A673 (cell line): ENCODE data around the gene DNAH14.

ENCODE experiments used
- EZH2 ChIP-seq: fragments of 200-600 bp; sonication (generic); IDR thresholded peaks from 2 replicates; pipeline ENCODE4 v1.6.1; 2017; ENCODE audit warnings: borderline replicate concordance, low read depth, mild to moderate bottlenecking, mixed read lengths, antibody characterized with exemption, low read length; ENCODE audit not compliant: poor library complexity, severe bottlenecking
- TF ChIP-seq, protein P1 (sequence below): fragments of 300-800, 200-600 bp; sonication (generic); conservative IDR thresholded peaks from 2 replicates; pipeline ENCODE4 v1.5.1; 2017; ENCODE audit warnings: low read depth, mild to moderate bottlenecking, antibody characterized with exemption, low read length, moderate library complexity, mixed read lengths

DNA sequence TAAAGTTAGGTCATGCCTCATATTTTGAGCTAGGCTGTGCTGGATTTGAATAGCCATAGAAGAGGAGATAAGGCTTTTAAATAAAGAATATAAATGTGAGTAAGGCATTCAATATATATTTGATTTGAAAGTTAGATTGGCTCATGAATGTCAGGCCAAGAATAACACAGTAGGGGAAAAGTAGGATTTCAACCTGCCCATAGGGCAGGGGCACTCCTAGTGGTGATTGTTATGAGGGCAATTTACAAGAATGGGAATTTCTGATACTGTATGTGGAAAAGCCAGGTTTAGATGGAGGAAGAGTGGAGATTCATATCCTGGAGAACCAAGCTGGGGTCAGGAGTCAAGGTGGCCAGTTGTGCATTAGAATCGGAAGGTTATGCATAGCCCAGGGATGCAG, 74.9 kb downstream of the DNAH14 start:
- TF ChIP-seq EZH2 = no peak
- TF ChIP-seq, protein P1, sequence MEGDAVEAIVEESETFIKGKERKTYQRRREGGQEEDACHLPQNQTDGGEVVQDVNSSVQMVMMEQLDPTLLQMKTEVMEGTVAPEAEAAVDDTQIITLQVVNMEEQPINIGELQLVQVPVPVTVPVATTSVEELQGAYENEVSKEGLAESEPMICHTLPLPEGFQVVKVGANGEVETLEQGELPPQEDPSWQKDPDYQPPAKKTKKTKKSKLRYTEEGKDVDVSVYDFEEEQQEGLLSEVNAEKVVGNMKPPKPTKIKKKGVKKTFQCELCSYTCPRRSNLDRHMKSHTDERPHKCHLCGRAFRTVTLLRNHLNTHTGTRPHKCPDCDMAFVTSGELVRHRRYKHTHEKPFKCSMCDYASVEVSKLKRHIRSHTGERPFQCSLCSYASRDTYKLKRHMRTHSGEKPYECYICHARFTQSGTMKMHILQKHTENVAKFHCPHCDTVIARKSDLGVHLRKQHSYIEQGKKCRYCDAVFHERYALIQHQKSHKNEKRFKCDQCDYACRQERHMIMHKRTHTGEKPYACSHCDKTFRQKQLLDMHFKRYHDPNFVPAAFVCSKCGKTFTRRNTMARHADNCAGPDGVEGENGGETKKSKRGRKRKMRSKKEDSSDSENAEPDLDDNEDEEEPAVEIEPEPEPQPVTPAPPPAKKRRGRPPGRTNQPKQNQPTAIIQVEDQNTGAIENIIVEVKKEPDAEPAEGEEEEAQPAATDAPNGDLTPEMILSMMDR = peak; percentile 43; the same call in 1 of the 2 replicates
